Skeletal muscle tissue (tissue), 4 donors: ENCODE measurements around the gene UBAC2. TPM values are rescaled to one million over a fixed set of nuclear protein-coding genes. Genes with fewer than 3 reads are reported as not detected.
A peak's percentile ranks its signal among the peaks of the same experiment; 100 is the strongest.
"Not testable (repeated sequence)": the region's sequence is repeated elsewhere in the genome, so short reads cannot be mapped to it uniquely, and the experiment has no call there.

ENCODE experiments used
- H3K27ac ChIP-seq: one replicate; pipeline ENCODE4 v1.7.0; 2013; ENCODE audit warnings: mild to moderate bottlenecking, low read depth, low read length, inconsistent platforms
- H3K27me3 ChIP-seq, 3 donors: one replicate each; pipeline ENCODE4 v1.7.0; 2013; ENCODE audit warnings: low read length in 3 of 3; ENCODE audit not compliant: control insufficient read depth in 3 of 3, insufficient read depth in 3 of 3
- H3K36me3 ChIP-seq, 3 donors: one replicate each; pipeline ENCODE4 v1.7.0; 2013; ENCODE audit warnings: low read length in 3 of 3; ENCODE audit not compliant: control insufficient read depth in 3 of 3, insufficient read depth in 3 of 3
- H3K4me1 ChIP-seq, 3 donors: one replicate each; pipeline ENCODE4 v1.7.0; 2013; ENCODE audit warnings: low read length in 3 of 3, mild to moderate bottlenecking in 3 of 3; ENCODE audit not compliant: control insufficient read depth in 3 of 3, insufficient read depth in 3 of 3
- H3K4me3 ChIP-seq, 3 donors: one replicate each; pipeline ENCODE4 v1.7.0; 2013; ENCODE audit warnings: low read length in 3 of 3
- H3K9ac ChIP-seq, 3 donors: one replicate each; pipeline ENCODE4 v1.7.0; 2013; ENCODE audit warnings: low read length in 3 of 3, mild to moderate bottlenecking in 3 of 3, moderate library complexity in 2 of 3, low read depth in 1 of 3
- H3K9me3 ChIP-seq, 3 donors: one replicate each; pipeline ENCODE4 v1.7.0; 2013; ENCODE audit warnings: low read length in 3 of 3; ENCODE audit not compliant: control insufficient read depth in 3 of 3
- total RNA-seq: library from RNA; depleted of rRNA; stranded (reverse); fragments of >200 nt; gene quantifications from one replicate; pipeline ENCODE4 v1.2.3, GENCODE V29; 2014
- donor health status: Osteomylitis.

UBAC2 gene
- total RNA-seq, 1 donor from 2014 or later: 100 TPM

- no peaks in the 10 kb centered on the region for H3K9me3 ChIP-seq
- H3K4me1 ChIP-seq: peaks cover 26 to 42% (median 29%) of the 10 kb centered on the region in 3 donors
- peak overlapping the region; percentile 80 for H3K27ac ChIP-seq
- H3K4me3 ChIP-seq: no peak overlapping the region
- H3K9ac ChIP-seq: no peak overlapping the region
- no peaks in the 10 kb centered on the region for H3K27me3 ChIP-seq
- no peaks in the 10 kb centered on the region for H3K36me3 ChIP-seq
Measured at GRCh38 chr13:99230991-99231390, 30.3 kb downstream of the UBAC2 start.

DNA sequence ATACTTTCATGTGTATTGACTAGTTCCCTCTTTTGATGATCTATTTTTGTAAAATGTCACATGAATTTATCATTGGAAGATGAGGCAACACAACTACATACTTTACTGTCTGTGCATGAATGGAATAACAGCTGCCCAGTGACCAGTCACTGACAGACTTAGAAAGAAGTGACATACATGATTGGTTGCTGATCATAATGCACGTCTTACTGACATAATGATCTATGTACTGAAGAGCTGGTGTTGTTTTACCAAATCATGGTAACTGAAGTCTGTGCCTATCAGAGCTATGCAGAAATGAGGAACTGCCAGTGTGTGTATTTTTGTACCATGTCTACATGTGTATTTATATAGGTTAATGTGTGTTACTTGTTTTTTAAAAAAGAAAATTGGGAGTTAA lies 31.1 kb downstream of the UBAC2 start:
- Histone ChIP-seq H3K9ac (no peak overlapping the region), H3K4me1 (peaks cover 20 to 36% (median 21%) of the 10 kb centered on the region in 3 donors), H3K36me3 (no peaks in the 10 kb centered on the region), H3K9me3 (no peaks in the 10 kb centered on the region), H3K4me3 (no peak overlapping the region), H3K27ac (peak overlapping the region; percentile 80), H3K27me3 (no peaks in the 10 kb centered on the region)

- peaks cover 3 to 5% (median 3%) of the 10 kb centered on the region in 3 donors for H3K4me1 ChIP-seq
- no peaks in the 10 kb centered on the region for H3K27me3 ChIP-seq
- H3K9ac ChIP-seq: no peak overlapping the region
- H3K9me3 ChIP-seq: no peaks in the 10 kb centered on the region
- H3K36me3 ChIP-seq: peaks cover 15 to 25% (median 16%) of the 10 kb centered on the region in 3 donors
- no peak overlapping the region for H3K27ac ChIP-seq
- no peak overlapping the region for H3K4me3 ChIP-seq
Measured at GRCh38 chr13:99237981-99238662, 37.5 kb downstream of the UBAC2 start.

- Histone ChIP-seq H3K4me3 (no peak overlapping the region), H3K4me1 (no peaks in the 10 kb centered on the region), H3K36me3 (peaks cover 0 to 4% (median 2%) of the 10 kb centered on the region in 3 donors), H3K9me3 (no peaks in the 10 kb centered on the region), H3K27ac (no peak overlapping the region), H3K9ac (no peak overlapping the region), H3K27me3 (no peaks in the 10 kb centered on the region)
Measured at GRCh38 chr13:99246100-99246499, 45.4 kb downstream of the UBAC2 start.

- H3K36me3 ChIP-seq, H3K27ac ChIP-seq, H3K4me3 ChIP-seq, H3K4me1 ChIP-seq, H3K9ac ChIP-seq, H3K9me3 ChIP-seq, H3K27me3 ChIP-seq: not testable (repeated sequence)
Measured at GRCh38 chr13:99249178-99249577, 48.5 kb downstream of the UBAC2 start.

DNA sequence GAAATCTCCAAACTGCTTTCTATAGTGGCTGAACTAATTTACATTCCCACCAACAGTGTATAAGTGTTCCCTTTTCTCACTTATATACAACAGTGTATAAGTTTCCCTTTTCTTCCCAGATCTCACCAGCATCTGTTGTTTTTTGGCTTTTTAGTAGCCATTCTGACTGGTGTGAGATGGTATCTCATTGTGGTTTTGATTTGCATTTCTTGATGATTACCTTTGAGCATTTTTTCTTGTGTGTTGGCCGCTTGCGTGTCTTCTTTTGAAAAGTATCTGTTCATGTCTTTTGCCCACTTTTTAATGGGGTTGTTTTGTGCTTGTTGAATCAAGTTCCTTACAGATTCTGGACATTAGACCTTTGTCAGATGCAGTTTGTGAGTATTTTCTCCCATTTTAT lies 49.0 kb downstream of the UBAC2 start:
- H3K27me3 ChIP-seq, H3K9ac ChIP-seq, H3K36me3 ChIP-seq, H3K4me1 ChIP-seq, H3K9me3 ChIP-seq, H3K27ac ChIP-seq, H3K4me3 ChIP-seq: not testable (repeated sequence)

GRCh38 chr13:99250982-99251825 lies 50.5 kb downstream of the UBAC2 start:
- peaks cover 1 to 17% (median 12%) of the 10 kb centered on the region in 3 donors for H3K4me1 ChIP-seq
- H3K9me3 ChIP-seq: no peaks in the 10 kb centered on the region
- peaks cover 0 to 5% (median 4%) of the 10 kb centered on the region in 3 donors for H3K36me3 ChIP-seq
- no peak overlapping the region for H3K9ac ChIP-seq
- no peak overlapping the region for H3K4me3 ChIP-seq
- H3K27me3 ChIP-seq: no peaks in the 10 kb centered on the region
- no peak overlapping the region for H3K27ac ChIP-seq

DNA sequence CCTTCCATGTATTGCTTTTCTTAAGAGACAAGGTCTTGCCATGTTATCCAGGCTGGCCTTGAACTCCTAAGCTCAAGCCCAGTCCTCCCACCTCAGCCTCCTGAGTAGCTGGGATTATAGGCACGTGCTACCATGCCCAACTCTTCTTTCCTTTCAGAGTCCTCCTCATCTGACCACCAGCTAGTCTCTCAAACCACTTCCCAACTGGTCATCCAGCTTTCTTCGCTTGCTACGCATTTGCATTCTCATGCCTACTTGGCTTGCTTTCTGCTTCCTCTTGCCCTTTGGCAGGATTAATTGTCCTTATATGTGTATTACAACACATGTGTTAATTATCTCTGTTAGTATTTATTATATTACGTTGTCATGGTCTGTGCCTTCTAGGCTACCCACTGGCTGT lies 51.3 kb downstream of the UBAC2 start:
- Histone ChIP-seq H3K4me1 (peaks cover 5 to 19% (median 14%) of the 10 kb centered on the region in 3 donors), H3K4me3 (no peak overlapping the region), H3K9ac (no peak overlapping the region), H3K27ac (no peak overlapping the region), H3K27me3 (no peaks in the 10 kb centered on the region), H3K36me3 (peaks cover 0 to 4% (median 3%) of the 10 kb centered on the region in 3 donors), H3K9me3 (no peaks in the 10 kb centered on the region)

GRCh38 chr13:99254830-99255229 lies 54.2 kb downstream of the UBAC2 start:
- H3K9me3 ChIP-seq: no peaks in the 10 kb centered on the region
- H3K27ac ChIP-seq: no peak overlapping the region
- no peaks in the 10 kb centered on the region for H3K27me3 ChIP-seq
- no peak overlapping the region for H3K9ac ChIP-seq
- no peak overlapping the region for H3K4me3 ChIP-seq
- H3K4me1 ChIP-seq: peaks cover 9 to 21% (median 20%) of the 10 kb centered on the region in 3 donors
- peaks cover 0 to 4% (median 3%) of the 10 kb centered on the region in 3 donors for H3K36me3 ChIP-seq

DNA sequence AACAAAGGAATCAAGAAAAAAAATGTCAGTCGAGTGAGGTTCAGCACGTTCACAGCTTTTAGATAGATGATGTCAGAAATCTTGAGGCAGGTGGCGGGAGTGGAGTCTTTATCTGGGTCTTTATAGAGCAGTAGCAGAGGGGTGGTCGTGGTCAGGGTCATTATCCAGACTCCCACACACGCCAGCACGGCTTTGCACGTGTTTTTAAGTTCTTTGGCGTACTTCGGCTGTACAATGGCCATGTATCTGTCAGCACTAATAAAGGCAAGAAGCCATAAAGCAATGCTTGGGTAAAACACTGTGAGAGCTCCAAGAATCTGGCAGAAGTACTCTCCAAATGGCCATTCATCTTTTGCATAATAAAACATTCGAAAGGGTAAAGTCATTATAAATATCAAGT lies 54.6 kb downstream of the UBAC2 start:
- no peaks in the 10 kb centered on the region for H3K9me3 ChIP-seq
- no peaks in the 10 kb centered on the region for H3K27me3 ChIP-seq
- no peak overlapping the region for H3K27ac ChIP-seq
- no peak overlapping the region for H3K9ac ChIP-seq
- H3K4me1 ChIP-seq: peaks cover 9 to 25% (median 23%) of the 10 kb centered on the region in 3 donors
- H3K4me3 ChIP-seq: no peak overlapping the region
- peaks cover 2 to 5% (median 4%) of the 10 kb centered on the region in 3 donors for H3K36me3 ChIP-seq
